Suppressor macrophage treated with lipopolysaccharide for 4 hours (primary cell): ENCODE measurements around the gene NOM1.
A peak's percentile ranks its signal among the peaks of the same experiment; 100 is the strongest.

Experiments used
- DNase-seq: peaks from one replicate; pipeline ENCODE4 v3.0.0-alpha.2; 2020

Gene NOM1

DNA sequence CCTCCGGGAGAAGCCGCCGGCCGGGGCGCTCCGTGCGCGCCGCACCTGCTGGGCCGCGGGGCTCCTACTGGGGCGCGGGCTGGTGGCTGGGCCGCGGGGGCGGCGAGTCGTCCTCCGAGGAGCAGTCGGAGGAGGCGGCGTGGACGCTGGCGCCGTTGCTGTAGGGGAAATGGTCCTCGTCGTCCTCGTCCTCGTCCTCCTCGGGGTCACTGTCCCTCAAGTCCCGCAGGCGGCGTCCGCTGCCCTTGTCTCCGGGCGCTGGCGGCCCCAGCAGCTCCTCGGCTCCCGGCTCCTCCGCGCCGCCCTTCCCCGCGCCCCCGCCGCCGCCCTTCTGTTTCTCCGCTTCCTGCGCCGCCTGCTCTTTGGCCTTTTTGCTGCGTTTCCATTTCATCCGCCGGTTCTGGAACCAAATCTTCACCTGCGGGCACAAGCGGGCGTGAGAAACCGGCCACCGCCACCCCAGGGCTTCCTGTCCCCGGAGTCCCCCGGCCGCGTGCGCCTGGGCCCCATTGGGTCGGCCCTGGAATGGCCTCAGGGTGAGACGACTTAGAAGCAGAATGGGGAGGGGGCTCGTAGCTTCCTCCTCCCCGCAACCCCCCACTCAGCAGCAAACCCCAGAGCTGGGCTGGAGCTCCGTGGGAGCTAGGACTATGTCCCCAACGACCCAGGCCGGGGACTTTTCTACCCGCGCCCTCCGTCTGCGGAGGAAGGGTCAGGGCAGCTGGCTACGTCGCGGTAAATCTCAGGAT lies 56.1 kb downstream of the NOM1 start:
- DNase-seq: peak; percentile 11

DNA sequence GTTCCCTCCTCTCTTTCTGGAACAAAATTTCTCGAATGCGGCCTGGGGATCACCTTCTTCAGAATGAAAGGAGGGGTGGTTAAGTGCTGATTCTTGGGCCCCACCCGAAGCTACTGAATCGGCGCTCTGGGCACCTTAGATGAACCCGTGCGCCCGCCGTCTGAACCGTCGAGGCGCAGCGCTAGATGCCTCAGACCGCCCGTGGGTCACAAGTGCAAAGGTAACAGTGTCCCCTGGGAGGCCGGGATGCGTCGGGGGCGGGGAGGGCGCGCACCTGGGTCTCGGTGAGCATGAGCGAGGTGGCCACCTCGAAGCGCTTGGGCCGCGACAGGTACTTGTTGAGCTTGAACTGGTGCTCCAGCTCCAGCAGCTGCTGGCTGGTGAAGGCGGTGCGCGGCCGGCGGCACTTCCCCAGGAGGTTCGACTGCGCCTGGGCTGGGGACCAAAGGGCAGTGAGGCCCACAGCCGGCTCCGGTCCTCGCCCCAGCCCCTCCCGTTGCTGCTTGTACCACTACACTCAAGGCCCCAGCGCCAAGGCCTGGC lies 56.8 kb downstream of the NOM1 start:
- DNase-seq: no peak

DNA sequence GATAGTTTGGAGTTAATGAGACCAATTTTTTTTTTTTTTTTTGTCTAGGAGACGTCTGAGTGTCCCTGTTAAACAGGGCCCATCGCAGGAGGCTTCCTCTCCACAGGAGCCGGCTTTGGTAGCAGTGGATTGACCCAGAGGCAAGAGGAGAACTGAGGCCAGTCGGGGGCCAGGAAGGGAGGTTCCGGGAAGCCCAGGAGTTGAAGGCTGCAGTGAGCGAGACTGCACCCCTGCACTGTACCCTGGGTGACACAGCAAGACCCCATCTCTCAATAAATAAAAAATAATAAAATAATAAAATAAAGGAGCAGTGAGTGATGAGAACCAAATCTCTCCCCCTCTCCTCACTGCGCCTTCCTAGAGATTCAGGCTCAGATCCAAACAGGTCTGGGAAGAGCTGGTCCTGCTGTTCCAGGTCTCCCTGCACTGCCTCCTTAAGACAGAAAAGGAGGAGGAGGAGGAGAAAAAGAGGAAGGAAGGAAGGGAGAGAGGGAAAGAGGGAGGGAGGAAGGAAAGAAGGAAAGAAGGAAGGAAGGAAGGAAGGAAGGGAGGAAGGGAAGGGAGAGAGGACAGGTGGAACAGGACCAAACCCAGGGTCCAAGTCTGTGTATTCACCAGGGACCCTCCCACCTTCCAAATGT lies 57.4 kb downstream of the NOM1 start:
- no peak for DNase-seq

DNA sequence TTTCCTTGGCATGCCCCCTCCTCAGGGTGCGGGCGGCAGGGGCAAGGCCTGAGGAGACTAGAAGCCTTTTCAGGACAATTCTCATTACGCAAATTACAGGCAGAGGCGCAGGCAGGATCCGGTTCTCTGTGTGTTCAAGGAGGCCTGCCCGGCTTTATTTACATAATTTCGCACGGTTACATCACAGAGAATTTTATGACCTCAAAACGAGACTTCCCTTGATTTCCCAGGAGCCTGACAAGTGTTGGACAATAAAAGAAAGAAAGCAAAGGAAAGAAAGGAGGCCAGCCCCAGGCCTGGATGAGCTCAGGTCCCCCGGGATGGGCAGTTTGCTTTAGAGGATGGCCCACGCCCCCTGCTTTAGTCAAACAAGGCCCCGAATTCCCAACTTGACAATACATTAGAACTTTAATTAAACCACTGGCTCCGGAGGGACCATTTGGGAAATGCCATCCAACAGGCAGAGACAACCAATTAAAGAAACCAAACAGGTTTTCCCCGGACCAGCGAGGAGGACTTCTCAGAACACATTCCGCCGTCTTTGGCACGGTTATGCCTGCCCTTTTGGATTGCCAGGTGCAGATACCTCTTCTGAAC lies 58.1 kb downstream of the NOM1 start:
- DNase-seq: no peak

DNA sequence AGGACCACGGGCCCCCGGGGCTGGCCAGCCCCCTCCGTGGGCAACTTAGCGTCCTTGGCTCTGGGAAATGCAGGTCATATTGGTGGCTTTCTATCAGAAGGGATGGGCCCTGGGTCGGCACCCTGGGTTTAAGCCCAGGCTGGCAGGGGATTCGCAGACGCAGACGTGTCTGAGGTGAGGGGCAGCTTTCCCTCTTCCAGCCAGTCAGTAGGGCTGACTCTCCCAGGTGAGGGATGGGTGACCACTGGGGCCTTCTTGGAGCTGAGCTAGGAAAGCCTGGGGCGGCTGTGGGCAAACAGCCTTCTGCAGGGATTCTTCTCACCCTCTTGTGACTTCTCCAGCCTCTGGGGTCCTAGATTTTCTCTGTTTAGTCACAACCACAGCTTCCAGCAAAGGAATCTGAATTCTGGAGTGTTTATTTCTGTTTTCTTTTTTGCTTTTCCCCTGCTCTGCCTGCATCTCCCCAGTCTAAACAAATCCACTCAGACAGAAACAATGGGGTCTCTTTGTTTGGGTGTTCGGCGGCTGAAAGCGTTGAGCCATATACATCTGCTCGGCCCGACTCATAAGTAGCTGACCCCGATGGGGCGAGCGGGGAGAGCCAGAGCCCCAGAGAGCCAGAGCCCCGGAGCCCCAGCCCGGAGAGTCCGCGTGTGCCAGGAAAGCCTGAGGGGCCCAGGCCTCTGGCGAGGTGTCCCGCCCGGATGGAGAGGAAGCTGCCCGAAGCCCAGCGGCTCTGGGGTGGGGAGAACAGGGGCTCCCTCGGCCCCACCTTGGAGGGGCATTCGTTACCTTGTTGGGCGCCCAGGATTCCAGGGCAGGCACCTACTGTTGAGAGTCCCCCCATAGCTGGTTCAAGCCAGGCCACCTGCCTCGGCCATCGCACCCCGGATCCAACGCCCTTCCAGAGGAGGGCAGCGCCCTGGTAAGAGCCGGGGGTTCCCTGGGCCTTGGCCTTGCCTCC lies 59.0 kb downstream of the NOM1 start:
- no peak for DNase-seq

DNA sequence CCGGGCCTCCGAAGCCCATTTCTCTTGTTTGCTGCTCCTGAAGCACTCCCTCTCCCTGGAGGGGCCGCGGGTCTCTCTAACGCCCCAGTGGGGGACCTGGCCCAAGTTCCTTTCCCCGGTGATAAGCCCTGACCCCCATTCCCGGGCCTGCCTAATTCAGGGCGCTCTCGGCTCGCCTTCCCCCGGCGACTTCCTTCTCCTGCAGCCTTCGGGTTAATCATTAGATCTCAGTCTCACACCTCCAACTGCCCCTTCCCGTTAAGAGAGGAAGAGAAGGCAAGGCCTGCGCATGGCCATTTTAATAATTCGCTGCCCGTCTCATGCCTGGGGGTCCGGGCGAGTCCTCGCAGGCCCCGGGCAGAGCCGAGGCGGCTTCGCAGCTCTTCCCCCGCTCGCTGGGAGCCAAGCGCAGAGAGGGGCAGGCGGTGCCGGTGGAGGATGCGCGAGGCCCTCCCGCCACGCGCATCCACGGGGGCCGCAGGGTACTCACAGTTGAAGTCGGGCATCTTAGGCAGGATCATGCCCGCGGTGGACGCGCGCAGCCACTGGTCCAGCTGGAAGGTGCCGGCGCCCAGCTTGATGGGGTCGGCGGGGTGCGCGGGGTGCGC lies 59.8 kb downstream of the NOM1 start:
- DNase-seq: no peak

DNA sequence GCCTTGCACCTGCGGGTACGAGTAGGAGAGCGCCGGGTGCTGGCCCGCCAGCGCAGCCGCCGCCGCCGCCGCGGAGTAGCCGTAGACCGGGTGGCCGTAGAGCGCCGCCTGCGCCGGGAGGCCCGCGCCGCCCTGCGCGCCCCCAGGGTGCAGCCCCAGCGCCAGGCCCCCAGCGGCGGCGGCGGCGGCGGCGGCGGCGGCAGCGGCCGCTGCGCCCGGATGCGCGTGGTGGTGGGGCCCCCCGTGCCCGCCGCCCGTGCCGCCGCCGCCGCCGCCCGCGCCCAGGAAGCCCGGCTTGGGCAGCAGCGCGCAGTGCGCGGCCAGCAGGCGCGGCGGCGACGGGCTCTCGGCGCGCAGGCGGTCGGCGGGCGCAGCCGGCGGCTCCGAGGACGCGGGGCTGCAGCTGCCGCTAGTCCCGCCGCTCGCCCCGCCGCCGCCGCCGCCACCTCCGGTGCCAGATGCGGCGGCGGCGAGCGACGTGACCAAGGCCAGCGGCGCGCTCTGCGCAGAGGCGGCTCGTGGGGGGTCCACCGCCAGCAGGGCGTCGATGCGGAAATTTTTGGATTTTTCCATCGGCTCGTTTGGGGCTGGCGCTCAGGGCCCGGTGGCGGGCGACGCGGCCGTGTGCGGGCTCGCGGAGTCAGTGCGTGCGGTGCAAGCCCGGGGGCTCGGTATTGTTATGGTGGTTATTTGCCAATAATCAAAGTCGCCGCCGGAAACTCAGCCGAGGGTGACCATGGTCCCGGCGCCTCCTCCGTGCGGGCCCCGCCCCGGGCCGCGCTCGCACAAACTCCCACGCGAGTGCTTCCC lies 60.5 kb downstream of the NOM1 start:
- no peak for DNase-seq

DNA sequence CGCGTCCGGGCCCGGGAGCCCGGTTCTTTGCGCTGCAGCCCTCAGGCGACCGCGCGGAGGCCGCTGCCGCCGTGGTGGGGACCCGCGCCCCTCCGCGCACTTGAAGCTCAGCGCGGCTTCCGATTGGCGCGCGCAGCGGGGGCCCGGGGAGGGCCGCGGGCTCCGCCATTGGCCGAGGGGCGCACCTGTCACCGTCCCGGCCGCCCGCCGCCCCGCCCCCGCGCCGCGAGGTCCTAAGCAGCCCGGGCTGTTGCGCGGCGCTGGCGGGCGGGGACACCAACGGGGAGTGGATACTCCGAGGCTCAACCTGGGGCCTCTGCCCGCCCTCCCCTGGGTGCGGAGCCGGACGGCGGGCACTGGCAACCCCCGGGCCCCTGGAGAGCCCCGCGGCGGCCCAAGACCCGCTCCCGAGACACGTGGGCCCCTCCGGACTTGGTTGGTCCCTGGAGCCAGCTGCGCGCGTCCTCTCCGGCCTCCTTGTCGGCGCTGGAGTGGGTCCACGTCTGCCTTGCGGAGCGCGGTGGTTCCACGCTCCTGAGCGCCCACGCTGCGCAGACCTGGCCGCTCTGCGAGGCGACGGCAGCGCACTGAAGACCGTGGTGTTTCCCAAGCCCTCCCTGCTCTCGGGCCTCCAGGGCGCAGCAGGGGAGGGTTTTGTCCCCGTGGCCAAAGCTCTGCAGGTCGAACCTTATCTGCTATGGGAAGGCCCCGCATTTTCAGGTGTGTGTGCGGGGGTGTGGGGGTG lies 61.2 kb downstream of the NOM1 start, which contains the start of gene MNX1:
TSS of gene MNX1 (minus strand) at position 76 of the 745 bp plus-strand sequence. CDS start 313 bp downstream, outside the sequence.
- DNase-seq: no peak

DNA sequence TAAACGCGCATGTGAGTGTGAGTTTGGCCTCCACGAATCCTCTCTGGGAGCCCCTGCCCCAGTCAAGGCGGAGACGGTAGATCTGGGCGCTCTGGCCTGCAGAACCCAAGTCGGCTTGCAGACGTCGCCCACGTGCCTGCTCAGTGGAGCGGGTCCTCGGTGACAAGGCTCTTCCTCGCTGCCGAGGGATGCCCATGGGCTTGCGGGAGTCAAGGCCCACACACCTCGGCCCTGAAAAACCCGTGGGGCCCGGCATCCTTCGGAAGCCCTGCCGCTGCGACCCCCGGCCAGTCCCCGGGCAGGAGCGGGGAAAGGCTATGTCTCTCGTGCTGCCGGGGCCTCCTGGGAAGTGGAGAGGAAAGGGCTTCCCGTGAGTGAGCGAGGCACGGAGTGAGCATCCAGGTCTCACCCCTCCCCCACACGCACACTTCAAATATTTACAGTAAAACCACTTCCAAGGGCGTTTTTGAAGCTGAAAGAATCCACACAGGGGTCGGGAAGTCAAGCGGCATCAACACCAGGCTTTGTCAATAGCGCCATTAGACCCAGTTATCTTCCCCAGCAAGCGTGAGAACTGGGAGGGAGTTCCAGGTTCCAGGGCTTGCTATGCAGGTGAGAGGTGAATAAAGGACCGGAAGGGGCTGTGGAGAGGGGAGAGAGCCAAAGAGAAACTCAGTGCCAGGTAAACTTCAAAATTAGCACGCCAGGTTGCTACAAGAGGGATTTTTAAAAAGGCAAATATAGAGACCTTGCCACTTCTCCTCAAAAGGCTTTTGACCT lies 62.0 kb downstream of the NOM1 start:
- DNase-seq: no peak

DNA sequence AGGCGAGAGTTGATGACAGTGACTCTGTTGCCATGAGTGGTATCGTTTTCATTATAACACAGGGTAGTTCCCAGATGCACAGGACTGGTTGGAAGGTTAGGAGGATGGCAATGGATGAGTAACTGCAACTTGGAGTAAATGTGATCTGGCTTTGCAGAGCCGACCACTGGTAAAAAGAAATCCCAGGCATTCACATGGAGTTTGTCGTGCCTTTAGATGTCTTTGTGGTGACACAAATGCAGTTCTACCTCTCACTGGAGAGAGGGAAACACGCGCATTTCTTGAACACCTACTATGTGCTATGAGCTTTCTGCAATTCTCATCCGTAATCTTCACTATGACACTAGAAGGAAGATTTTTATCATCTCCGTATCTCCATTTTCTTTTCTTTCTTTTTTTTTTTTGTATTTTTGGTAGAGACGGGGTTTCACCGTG lies 62.6 kb downstream of the NOM1 start:
- DNase-seq: peak; percentile 19

DNA sequence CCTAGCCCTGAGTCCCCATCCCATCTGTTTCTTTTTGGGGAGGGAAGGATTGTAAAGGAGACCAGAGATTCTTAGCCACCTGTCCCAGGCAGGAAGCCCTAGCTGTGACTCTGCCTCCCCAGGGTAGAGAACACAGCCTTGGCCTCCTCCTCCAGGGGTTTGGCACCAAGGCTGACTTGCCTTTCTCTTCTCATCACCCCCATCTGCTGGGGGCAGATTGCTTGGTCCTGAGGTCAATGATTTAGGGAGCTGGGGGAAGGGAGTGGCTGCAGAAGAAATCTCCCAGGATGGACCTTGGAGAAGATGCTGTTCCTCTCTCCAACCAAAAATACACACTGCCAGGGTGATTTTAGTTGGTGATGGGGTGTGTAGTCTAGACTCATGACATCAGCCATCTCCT lies 63.6 kb downstream of the NOM1 start:
- no peak for DNase-seq

DNA sequence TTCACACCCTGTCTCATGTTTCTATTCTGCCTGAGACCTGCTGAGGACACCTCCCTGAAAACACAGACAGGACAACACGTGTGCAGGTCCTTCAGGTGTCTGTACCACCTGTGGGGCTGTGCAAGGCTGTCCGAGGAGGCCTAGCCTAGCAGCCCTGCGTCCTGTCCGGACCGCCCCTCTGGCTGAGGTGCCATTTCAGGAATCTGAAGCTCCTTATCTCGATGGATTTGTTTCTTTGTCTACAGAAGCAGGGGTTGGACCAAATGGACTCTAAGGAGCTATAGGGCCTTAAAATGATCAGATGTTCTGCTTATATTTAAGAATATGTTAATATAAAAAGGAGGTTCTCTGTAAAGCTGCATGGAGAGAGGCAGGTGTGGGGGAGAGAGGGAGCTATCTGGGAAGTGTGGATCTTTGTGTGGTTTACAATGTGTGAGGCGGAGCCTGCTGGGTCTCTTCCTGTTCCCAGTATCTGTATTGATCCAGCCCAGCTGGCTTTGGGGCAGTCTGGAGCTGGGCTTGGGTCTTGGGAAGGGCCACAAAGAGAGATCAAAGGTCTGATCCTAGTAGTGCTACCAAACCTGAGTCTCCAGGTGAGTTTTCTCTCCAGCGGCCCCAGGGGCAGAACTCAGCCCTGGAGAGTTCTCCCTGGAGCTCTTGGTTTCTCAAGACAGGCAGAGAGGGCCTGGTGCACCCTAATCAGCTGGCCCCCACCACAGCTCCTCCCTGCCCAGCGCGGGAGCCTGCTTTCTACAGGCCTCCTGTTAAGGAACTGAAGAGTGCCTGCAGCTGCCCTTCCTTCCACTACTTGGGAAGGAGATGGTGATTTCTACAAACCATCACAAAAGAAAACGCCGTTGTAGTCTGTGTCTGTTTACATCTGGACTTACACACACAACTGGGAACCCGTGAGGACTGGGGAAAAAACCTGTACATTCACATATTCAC lies 64.4 kb downstream of the NOM1 start:
- no peak for DNase-seq

DNA sequence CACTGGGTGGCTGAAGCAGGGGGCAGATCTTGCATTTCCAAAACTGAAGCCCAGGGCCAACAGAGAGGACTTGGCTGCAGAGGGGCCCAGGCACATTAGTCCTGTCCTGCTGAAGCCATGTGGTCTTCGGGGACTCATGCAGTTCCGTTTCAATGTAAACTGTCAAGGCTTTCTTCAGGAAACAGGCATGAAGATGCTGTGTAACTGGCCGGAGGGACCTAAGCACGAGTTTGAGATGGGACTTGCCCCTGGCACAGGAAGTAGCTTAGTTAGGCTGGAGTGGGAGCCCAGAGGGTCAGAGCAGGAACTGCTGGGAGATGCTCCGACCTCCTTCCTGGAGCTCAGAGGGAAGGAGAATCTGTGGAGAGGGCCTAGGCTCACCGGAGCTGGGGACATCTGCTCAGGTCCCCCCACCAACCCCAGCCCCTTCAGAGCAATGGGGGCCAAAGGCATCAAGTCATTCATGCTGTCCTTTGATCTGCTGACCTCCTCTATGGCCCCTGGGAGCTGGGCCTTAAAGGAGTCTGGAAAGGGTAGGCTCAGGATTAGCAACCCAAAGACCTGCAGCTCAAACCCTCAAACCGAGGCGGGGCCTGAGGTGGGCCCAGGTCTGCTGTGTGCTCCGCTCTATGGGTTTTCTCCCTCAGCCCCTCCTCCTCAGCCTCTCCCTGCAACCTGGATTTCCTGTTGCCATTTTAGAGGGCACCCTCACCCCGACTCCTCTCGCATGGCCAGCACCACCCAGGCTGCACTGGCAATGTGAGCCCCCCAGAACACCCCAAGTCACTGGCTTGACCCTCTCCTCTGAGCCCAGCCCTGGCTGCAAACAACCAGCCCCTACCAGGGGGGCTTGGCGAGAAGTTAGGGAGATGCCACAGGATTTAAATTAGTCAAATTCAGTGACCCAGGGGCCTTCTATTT lies 65.4 kb downstream of the NOM1 start:
- DNase-seq: no peak

DNA sequence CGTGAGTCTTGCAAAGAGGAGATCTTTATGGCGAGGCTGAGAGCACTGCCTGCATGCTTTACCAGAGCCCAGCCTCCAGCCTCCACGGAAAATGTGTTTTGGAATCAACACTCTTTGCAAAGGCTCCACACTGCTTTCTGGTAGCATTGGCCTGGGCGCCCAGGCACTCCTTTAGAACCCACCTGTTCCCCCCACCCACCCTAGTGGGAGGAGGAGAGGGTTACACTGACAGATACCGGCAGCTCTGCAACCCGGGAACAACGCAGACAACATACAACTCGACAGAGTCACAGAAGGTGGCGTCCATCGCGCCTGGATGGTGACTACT lies 66.5 kb downstream of the NOM1 start:
- DNase-seq: no peak

DNA sequence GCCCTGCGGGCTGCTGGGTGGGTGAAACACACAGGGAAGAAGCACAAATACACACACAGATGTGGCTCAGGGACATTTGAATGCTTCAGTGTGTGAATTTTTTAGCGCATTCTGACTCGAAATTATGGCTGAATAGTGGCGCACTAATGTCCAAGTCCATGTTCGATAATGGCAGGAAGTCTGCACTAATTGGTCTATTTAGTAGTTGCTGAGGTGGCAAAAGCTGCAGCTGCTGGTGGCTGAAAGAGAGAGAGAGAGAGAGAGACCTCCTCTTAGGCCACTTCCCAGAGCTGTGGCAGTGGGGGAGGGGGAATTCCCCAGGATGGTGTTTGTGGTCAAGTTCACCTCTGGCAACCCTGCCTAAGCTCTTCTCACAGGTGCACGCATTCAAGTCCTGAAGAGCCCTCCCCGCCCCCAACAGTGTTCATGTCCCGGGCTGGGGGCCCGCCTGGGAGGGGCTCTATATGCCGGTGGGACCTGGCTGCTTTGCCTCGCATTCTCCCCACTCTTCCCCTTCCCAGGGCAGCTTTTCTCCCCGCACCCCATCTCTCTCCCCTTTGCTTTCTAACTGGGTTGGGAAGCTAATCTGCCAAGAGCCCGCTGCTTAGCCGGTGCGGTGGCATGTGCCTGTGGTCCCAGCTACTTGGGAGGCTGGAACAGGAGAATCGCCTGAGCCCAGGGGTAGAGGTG lies 67.0 kb downstream of the NOM1 start:
- DNase-seq: no peak

DNA sequence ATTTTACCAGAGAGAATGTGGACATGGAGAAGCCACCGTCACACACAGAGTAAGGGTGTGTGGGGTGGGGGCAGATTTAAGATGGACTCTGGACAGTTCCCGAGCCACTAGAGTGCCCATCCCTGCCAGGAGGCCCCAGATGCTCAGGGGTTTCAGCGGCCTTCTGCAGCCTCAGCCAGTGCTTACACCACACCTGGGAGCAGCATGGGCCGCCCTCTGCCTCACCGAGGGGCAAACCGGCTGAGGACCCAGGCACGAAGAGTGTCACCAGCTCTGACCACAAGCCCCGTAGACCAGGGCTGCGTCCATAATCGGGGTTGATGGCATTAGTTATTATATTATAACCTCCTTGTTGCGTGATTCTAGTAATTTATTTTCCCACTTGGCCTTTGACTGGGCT lies 67.6 kb downstream of the NOM1 start:
- no peak for DNase-seq
